ENCODE results near the gene C16orf92.
A peak's percentile ranks its signal among the peaks of the same experiment; 100 is the strongest.

C16orf92 gene

GRCh38 chr16:30022887-30023286 lies at the start of gene C16orf92:
Gene C16orf92, plus strand, starts transcription at chr16:30023198. Its CDS starts 143 bp downstream, at chr16:30023341.
- DNase-seq (ENCODE audit: low read depth, low spot score), result no peak
- no peak for TF ChIP-seq CTCF (IDR thresholded peaks at IDR 0.05; ENCODE audit: low read depth, low read length)
- in situ Hi-C loops (cut with HindIII; ENCODE audit: low sequenced_read_pairs), result no loop called here
- H3K4me3 ChIP-seq (ENCODE audit: low read depth, low read length), result no peak within 1 kb of the TSS

GRCh38 chr16:29973384-29974246 lies 49.4 kb upstream of the C16orf92 start, which contains the start of gene TAOK2:
Gene TAOK2, plus strand, starts transcription at chr16:29973868. Its CDS starts 3,905 bp downstream, at chr16:29977773.
- DNase-seq (ENCODE audit: low read depth, low spot score), result peak; percentile 100
- in situ Hi-C loops (cut with HindIII; ENCODE audit: low sequenced_read_pairs), result no loop called here
- TF ChIP-seq CTCF (IDR thresholded peaks at IDR 0.05; ENCODE audit: low read depth, low read length), result no peak

GRCh38 chr16:29974291-29975133 lies 48.5 kb upstream of the C16orf92 start:
- no peak for TF ChIP-seq CTCF (IDR thresholded peaks at IDR 0.05; ENCODE audit: low read depth, low read length)
- in situ Hi-C loops (cut with HindIII; ENCODE audit: low sequenced_read_pairs), result no loop called here
- DNase-seq (ENCODE audit: low read depth, low spot score), result no peak
- H3K4me3 ChIP-seq (ENCODE audit: low read depth, low read length), result peak overlapping the region; percentile 93

More at GRCh38 chr16:29973384-29974246, 49.4 kb upstream of the C16orf92 start, which contains the start of gene TAOK2:
- H3K4me3 ChIP-seq (ENCODE audit: low read depth, low read length), result peak within 1 kb of the TSS; percentile 93

- TF ChIP-seq CTCF (IDR thresholded peaks at IDR 0.05; ENCODE audit: low read depth, low read length), result no peak
- no peak for DNase-seq (ENCODE audit: low read depth, low spot score)
- in situ Hi-C loops (cut with HindIII; ENCODE audit: low sequenced_read_pairs), result no loop called here
- H3K4me3 ChIP-seq (ENCODE audit: low read depth, low read length), result peak overlapping the region; percentile 93
Measured at GRCh38 chr16:29975134-29975538, 47.9 kb upstream of the C16orf92 start.

GRCh38 chr16:29975811-29976511 lies 47.0 kb upstream of the C16orf92 start:
- H3K4me3 ChIP-seq (ENCODE audit: low read depth, low read length), result peak overlapping the region; percentile 93
- no peak for DNase-seq (ENCODE audit: low read depth, low spot score)
- in situ Hi-C loops (cut with HindIII; ENCODE audit: low sequenced_read_pairs), result no loop called here
- TF ChIP-seq CTCF (IDR thresholded peaks at IDR 0.05; ENCODE audit: low read depth, low read length), result no peak
